K562 (cell line): ENCODE results near the gene ABHD16A. TPM values are rescaled to one million over a fixed set of nuclear protein-coding genes. Genes with fewer than 3 reads are reported as not detected.
A peak's percentile ranks its signal among the peaks of the same experiment; 100 is the strongest.

Experiments
- BRF1 ChIP-seq: IDR thresholded peaks from 3 replicates; pipeline ENCODE4 v1.6.1; 2011; ENCODE audit warnings: borderline replicate concordance, mild to moderate bottlenecking; ENCODE audit not compliant: insufficient read length; ENCODE audit errors: extremely low read depth
- CBFB ChIP-seq: sonication (generic); formaldehyde crosslinking; IDR thresholded peaks from 2 replicates; pipeline ENCODE4 v1.4.0; 2020; ENCODE audit warnings: mild to moderate bottlenecking, missing genetic modification reagents
- ELF4 ChIP-seq: fragments of 450-650 bp; formaldehyde crosslinking; IDR thresholded peaks from 2 replicates; pipeline ENCODE4 v1.4.0; 2022; ENCODE audit warnings: missing genetic modification characterization
- HMG20A ChIP-seq: fragments of 450-650 bp; formaldehyde crosslinking; conservative IDR thresholded peaks from 2 replicates; pipeline ENCODE4 v1.4.0; 2020; ENCODE audit warnings: mild to moderate bottlenecking, mixed read lengths
- MBD1 ChIP-seq: fragments of 250-450 bp; sonication (Bioruptor Pico); IDR thresholded peaks from 2 replicates; pipeline ENCODE4 v1.8.0; 2022; ENCODE audit warnings: inconsistent platforms
- MYC ChIP-seq, 2 experiments: fragments of 250-450 bp in 1 of 2; sonication (Bioruptor Pico) in 1 of 2; IDR thresholded peaks; 2 replicates each; pipeline versions ENCODE4 v1.5.1 to v1.6.1; 2012 to 2021; ENCODE audit warnings: low read depth in 2 of 2, borderline replicate concordance in 1 of 2, improper control_type of control experiment in 1 of 2, low read length in 1 of 2, mild to moderate bottlenecking in 1 of 2, moderate library complexity in 1 of 2
- PHB ChIP-seq: fragments of 250-450 bp; sonication (Bioruptor Pico); IDR thresholded peaks from 2 replicates; pipeline ENCODE4 v1.5.0; 2021
- PKNOX1 ChIP-seq: fragments of 450-650 bp; IDR thresholded peaks from 2 replicates; pipeline ENCODE4 v1.6.1; 2016
- PML ChIP-seq: IDR thresholded peaks from 2 replicates; pipeline ENCODE4 v1.6.1; 2012; ENCODE audit warnings: low read length, inconsistent platforms
- PTTG1 ChIP-seq: fragments of 450-650 bp; IDR thresholded peaks from 2 replicates; pipeline ENCODE4 v1.6.1; 2016; ENCODE audit warnings: low read depth, mild to moderate bottlenecking, missing genetic modification characterization, missing compliant biosample characterization
- SMAD1 ChIP-seq: fragments of 150-350 bp; IDR thresholded peaks from 2 replicates; pipeline ENCODE4 v1.6.1; 2014; ENCODE audit warnings: low read length, low read depth; ENCODE audit not compliant: partially characterized antibody
- SMAD2 ChIP-seq: fragments of 150-350 bp; IDR thresholded peaks from 2 replicates; pipeline ENCODE4 v1.6.1; 2014; ENCODE audit warnings: low read depth, mild to moderate bottlenecking, low read length
- SNRNP70 ChIP-seq: fragments of 200-400 bp; formaldehyde crosslinking; optimal IDR thresholded peaks from 2 replicates; pipeline ENCODE3; 2017; ENCODE audit warnings: low read depth, low read length
- TCF7L2 ChIP-seq: fragments of 150-350 bp; IDR thresholded peaks from 2 replicates; pipeline ENCODE4 v1.6.1; 2016; ENCODE audit warnings: low read depth, mild to moderate bottlenecking, low read length, moderate library complexity
- YBX1 ChIP-seq: fragments of 450-650 bp; IDR thresholded peaks from 2 replicates; pipeline ENCODE4 v1.7.1; 2016; ENCODE audit warnings: mild to moderate bottlenecking
- ZNF175 ChIP-seq: fragments of 200-800 bp; sonication (Bioruptor generic); IDR thresholded peaks from 2 replicates; pipeline ENCODE4 v1.6.1; 2016; ENCODE audit warnings: low read depth, mild to moderate bottlenecking, missing genetic modification characterization, missing compliant biosample characterization
- polyA plus RNA-seq, 8 experiments: library from polyadenylated mRNA; depleted of rRNA in 4 of 8; stranded (reverse) in 5 of 8; unstranded in 3 of 8; fragments of >200 nt; fragmentation: Nextera tagmentation in 2 of 8; fragmentation: Illumina TruSeq in 1 of 8; extraction: Ambion mirVana in 2 of 8; extraction: Trizol in 1 of 8; gene quantifications; 2 replicates each; pipeline versions ENCODE4 v1.2.1 to v1.2.3, GENCODE V29; 2011 to 2014; ENCODE audit warnings: inconsistent platforms in 1 of 8, missing spikeins in 1 of 8
- total RNA-seq, 7 experiments: library from RNA; depleted of rRNA in 6 of 7; stranded (reverse); fragments of >200 nt in 6 of 7; fragmentation: Illumina TruSeq in 2 of 7; extraction: Trizol in 2 of 7; gene quantifications; 2 replicates each; pipeline versions ENCODE4 v1.2.1 to v1.2.3, GENCODE V29; 2011 to 2021; ENCODE audit warnings: low replicate concordance in 1 of 7
- TF ChIP-seq, protein P1 (sequence below): fragments of 250-450 bp; sonication (Bioruptor Pico); IDR thresholded peaks from 2 replicates; pipeline ENCODE4 v1.5.0; 2020; ENCODE audit warnings: mild to moderate bottlenecking, borderline replicate concordance
- TF ChIP-seq, protein P2 (sequence below): IDR thresholded peaks from 2 replicates; pipeline ENCODE4 v1.6.1; 2012; ENCODE audit warnings: low read depth, low read length, improper control_type of control experiment, borderline replicate concordance
- TF ChIP-seq, protein P3 (sequence below): IDR thresholded peaks from 2 replicates; pipeline ENCODE4 v1.6.1; 2011; ENCODE audit not compliant: insufficient read length; ENCODE audit errors: extremely low read depth

Gene ABHD16A
- total and polyA plus RNA-seq, 9 of the 15 experiments (the other 6 are each of a cell fraction or from before 2014, with no cell fraction given), result 25.8 to 120 (median 81.6) TPM

- peak; percentile 65 for TF ChIP-seq MYC (IDR thresholded peaks at IDR 0.05; ENCODE audit: low read depth, low read length)
- no peak for TF ChIP-seq MYC (CRISPR knock-in tag; IDR thresholded peaks at IDR 0.05; ENCODE audit: borderline replicate concordance, low read depth)
- no peak for TF ChIP-seq CBFB (CRISPR knock-in tag)
- TF ChIP-seq, protein P1, sequence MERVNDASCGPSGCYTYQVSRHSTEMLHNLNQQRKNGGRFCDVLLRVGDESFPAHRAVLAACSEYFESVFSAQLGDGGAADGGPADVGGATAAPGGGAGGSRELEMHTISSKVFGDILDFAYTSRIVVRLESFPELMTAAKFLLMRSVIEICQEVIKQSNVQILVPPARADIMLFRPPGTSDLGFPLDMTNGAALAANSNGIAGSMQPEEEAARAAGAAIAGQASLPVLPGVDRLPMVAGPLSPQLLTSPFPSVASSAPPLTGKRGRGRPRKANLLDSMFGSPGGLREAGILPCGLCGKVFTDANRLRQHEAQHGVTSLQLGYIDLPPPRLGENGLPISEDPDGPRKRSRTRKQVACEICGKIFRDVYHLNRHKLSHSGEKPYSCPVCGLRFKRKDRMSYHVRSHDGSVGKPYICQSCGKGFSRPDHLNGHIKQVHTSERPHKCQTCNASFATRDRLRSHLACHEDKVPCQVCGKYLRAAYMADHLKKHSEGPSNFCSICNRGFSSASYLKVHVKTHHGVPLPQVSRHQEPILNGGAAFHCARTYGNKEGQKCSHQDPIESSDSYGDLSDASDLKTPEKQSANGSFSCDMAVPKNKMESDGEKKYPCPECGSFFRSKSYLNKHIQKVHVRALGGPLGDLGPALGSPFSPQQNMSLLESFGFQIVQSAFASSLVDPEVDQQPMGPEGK, result 0 out of 2 replicates have a peak, but pooled peaks have one; percentile 28
- TF ChIP-seq, protein P2, sequence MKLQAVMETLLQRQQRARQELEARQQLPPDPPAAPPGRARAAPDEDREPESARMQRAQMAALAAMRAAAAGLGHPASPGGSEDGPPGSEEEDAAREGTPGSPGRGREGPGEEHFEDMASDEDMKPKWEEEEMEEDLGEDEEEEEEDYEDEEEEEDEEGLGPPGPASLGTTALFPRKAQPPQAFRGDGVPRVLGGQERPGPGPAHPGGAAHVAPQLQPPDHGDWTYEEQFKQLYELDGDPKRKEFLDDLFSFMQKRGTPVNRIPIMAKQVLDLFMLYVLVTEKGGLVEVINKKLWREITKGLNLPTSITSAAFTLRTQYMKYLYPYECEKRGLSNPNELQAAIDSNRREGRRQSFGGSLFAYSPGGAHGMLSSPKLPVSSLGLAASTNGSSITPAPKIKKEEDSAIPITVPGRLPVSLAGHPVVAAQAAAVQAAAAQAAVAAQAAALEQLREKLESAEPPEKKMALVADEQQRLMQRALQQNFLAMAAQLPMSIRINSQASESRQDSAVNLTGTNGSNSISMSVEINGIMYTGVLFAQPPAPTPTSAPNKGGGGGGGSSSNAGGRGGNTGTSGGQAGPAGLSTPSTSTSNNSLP, result no peak
- TF ChIP-seq HMG20A (CRISPR knock-in tag), result peak; percentile 74; the same call in 1 of the 2 replicates
- TF ChIP-seq YBX1, result no peak
- TF ChIP-seq ELF4 (CRISPR knock-in tag), result peak; percentile 76; the same call in 1 of the 2 replicates
- peak; percentile 96 for TF ChIP-seq PHB (CRISPR knock-in tag)
- TF ChIP-seq, protein P3, sequence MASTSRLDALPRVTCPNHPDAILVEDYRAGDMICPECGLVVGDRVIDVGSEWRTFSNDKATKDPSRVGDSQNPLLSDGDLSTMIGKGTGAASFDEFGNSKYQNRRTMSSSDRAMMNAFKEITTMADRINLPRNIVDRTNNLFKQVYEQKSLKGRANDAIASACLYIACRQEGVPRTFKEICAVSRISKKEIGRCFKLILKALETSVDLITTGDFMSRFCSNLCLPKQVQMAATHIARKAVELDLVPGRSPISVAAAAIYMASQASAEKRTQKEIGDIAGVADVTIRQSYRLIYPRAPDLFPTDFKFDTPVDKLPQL, result no peak
- peak; percentile 91 for TF ChIP-seq PML
- no peak for TF ChIP-seq ZNF175 (CRISPR knock-in tag)
- no peak for TF ChIP-seq SNRNP70
- no peak for TF ChIP-seq MBD1 (CRISPR knock-in tag)
- TF ChIP-seq TCF7L2, result no peak
- peak; percentile 91 for TF ChIP-seq PKNOX1
- TF ChIP-seq SMAD1, result peak; percentile 88
- no peak for TF ChIP-seq BRF1
- no peak for TF ChIP-seq SMAD2
- no peak for TF ChIP-seq PTTG1 (tag)
Measured at GRCh38 chr6:31665501-31666336, 37.4 kb downstream of the ABHD16A start, which contains the start of gene CSNK2B (continued).
